Stimulated activated CD8-positive, alpha-beta memory T cell treated with anti-CD3 and anti-CD28 coated beads, Interleukin-7, amount 100 ng/mL, for 24 hours (primary cell): ENCODE data around the gene PRMT1.

Source experiments
- DNase-seq: peaks from one replicate; pipeline ENCODE4 v3.0.0-alpha.2; 2020; ENCODE audit warnings: low read depth

The PRMT1 gene

GRCh38 chr19:49688531-49689132, 11.6 kb downstream of the PRMT1 start:
- no peak for DNase-seq

GRCh38 chr19:49689133-49690078, 12.3 kb downstream of the PRMT1 start, which contains the start of gene ADM5:
ADM5 (plus strand) TSS chr19:49689594; CDS start chr19:49689838, 244 bp downstream.
- DNase-seq, result no peak

- DNase-seq, result no peak
Observed at GRCh38 chr19:49690079-49690655, 13.1 kb downstream of the PRMT1 start.

GRCh38 chr19:49690656-49691242, 13.7 kb downstream of the PRMT1 start, which contains the start of gene CPT1C:
CPT1C (plus strand) TSS chr19:49691116; CDS start chr19:49692253, 1,137 bp downstream.
- peak; percentile 30 for DNase-seq

GRCh38 chr19:49691243-49692146, 14.4 kb downstream of the PRMT1 start:
- DNase-seq, result no peak

- no peak for DNase-seq
Observed at GRCh38 chr19:49692147-49692506, 15.1 kb downstream of the PRMT1 start.

- DNase-seq, result no peak
Observed at GRCh38 chr19:49696115-49696514, 19.0 kb downstream of the PRMT1 start.

GRCh38 chr19:49696865-49697264, 19.8 kb downstream of the PRMT1 start:
- DNase-seq, result no peak

- no peak for DNase-seq
Observed at GRCh38 chr19:49699364-49699763, 22.3 kb downstream of the PRMT1 start.

GRCh38 chr19:49700563-49700962, 23.5 kb downstream of the PRMT1 start:
- DNase-seq, result no peak

- no peak for DNase-seq
Observed at GRCh38 chr19:49701271-49701786, 24.3 kb downstream of the PRMT1 start.

GRCh38 chr19:49704888-49705642, 28.0 kb downstream of the PRMT1 start:
- no peak for DNase-seq

GRCh38 chr19:49705919-49706318, 28.8 kb downstream of the PRMT1 start:
- no peak for DNase-seq

- no peak for DNase-seq
Observed at GRCh38 chr19:49710372-49710951, 33.4 kb downstream of the PRMT1 start.

GRCh38 chr19:49712397-49712859, 35.4 kb downstream of the PRMT1 start:
- DNase-seq, result no peak

- DNase-seq, result no peak
Observed at GRCh38 chr19:49713236-49713845, 36.3 kb downstream of the PRMT1 start.

- DNase-seq, result no peak
Observed at GRCh38 chr19:49716154-49716553, 39.1 kb downstream of the PRMT1 start.

GRCh38 chr19:49718511-49718910, 41.4 kb downstream of the PRMT1 start:
- DNase-seq, result no peak

- no peak for DNase-seq
Observed at GRCh38 chr19:49718991-49719390, 41.9 kb downstream of the PRMT1 start.
